HCT116 (cell line): ENCODE measurements around the gene RRAGC. TPM values are rescaled to one million over a fixed set of nuclear protein-coding genes. Genes with fewer than 3 reads are reported as not detected.

ENCODE experiments used
- ATAC-seq: fragments of 200-7000 bp; cut with Tn5 transposase; 2 replicates; pipeline ENCODE4 v1.9.1; 2020; ENCODE audit warnings: mild to moderate bottlenecking, moderate library complexity
- BruUV-seq: library from RNA; stranded (reverse); fragments of 400-500 nt; replicated peaks from 2 replicates; lab custom pipeline; 2021; lab: Mats Ljungman, UMichigan
- CTCF ChIA-PET: fragments of 300-600 bp; sonication (Branson Sonifier 250); formaldehyde crosslinking; loops from one replicate; lab custom pipeline; 2021; ENCODE audit warnings: antibody characterized with exemption; lab: Charles Lee
- POLR2A ChIA-PET: fragments of 300-600, 350-600 bp; sonication (Branson Sonifier 250); formaldehyde crosslinking; loops from one replicate; lab custom pipeline; 2021; ENCODE audit warnings: antibody characterized with exemption; lab: Charles Lee
- RAD21 ChIA-PET, 2 experiments: fragments of 300-600 bp; sonication (Branson Sonifier 250); formaldehyde crosslinking; loops; one replicate each; lab custom pipeline; 2023; ENCODE audit warnings: low total read pairs in 2 of 2; ENCODE audit not compliant: uncharacterized antibody in 2 of 2, unreplicated experiment in 2 of 2, low non-redundant PET in 1 of 2; lab: Charles Lee
- DNase-seq: peaks from one replicate; pipeline ENCODE4 v3.0.0-alpha.2; 2010; ENCODE audit warnings: low read depth, low spot score
- H2AFZ ChIP-seq: fragments of 200-600 bp; shearing (Covaris generic), sonication (generic); 2 replicates; pipeline ENCODE4 v1.6.1; 2017; ENCODE audit warnings: low read depth, mixed run types, mixed read lengths, antibody characterized with exemption, low read length; ENCODE audit not compliant: poor library complexity, severe bottlenecking
- H3K27ac ChIP-seq: 2 replicates; pipeline ENCODE4 v1.5.1; 2012; ENCODE audit warnings: low read depth, low read length
- H3K27me3 ChIP-seq: fragments of 200-600 bp; sonication (generic); 2 replicates; pipeline ENCODE4 v1.6.1; 2016; ENCODE audit warnings: mixed run types, low read length, mixed read lengths; ENCODE audit not compliant: insufficient read depth
- H3K36me3 ChIP-seq, 2 experiments: fragments of 200-500 bp in 1 of 2; fragments of 200-600 bp in 1 of 2; sonication (Bioruptor generic) in 1 of 2; sonication (generic) in 1 of 2; 2 replicates each; pipeline versions ENCODE4 v1.5.1 to v1.6.1; 2014 to 2016; ENCODE audit warnings: low read length in 2 of 2, inconsistent platforms in 1 of 2, mixed read lengths in 1 of 2, mixed run types in 1 of 2; ENCODE audit not compliant: insufficient read depth in 2 of 2, control insufficient read depth in 1 of 2
- H3K4me1 ChIP-seq, 2 experiments: fragments of 200-600 bp in 1 of 2; sonication (generic) in 1 of 2; 2 replicates each; pipeline versions ENCODE4 v1.5.1 to v1.6.1; 2012 to 2017; ENCODE audit warnings: low read length in 2 of 2, inconsistent platforms in 1 of 2, mild to moderate bottlenecking in 1 of 2, mixed read lengths in 1 of 2, mixed run types in 1 of 2, moderate library complexity in 1 of 2; ENCODE audit not compliant: insufficient read depth in 2 of 2, control insufficient read depth in 1 of 2
- H3K4me2 ChIP-seq: fragments of 200-600 bp; sonication (generic); 2 replicates; pipeline ENCODE4 v1.6.1; 2017; ENCODE audit warnings: mixed run types, low read length, mixed read lengths
- H3K4me3 ChIP-seq, 2 experiments: fragments of 200-600 bp in 1 of 2; sonication (generic) in 1 of 2; replicated peaks in 1 of 2; 2 replicates each; pipeline ENCODE4 v1.5.1; 2011 to 2016; ENCODE audit warnings: low read length in 2 of 2, control low read depth in 1 of 2, low read depth in 1 of 2, mild to moderate bottlenecking in 1 of 2, mixed read lengths in 1 of 2, mixed run types in 1 of 2
- H3K79me2 ChIP-seq: fragments of 200-600 bp; sonication (generic); 2 replicates; pipeline ENCODE4 v1.6.1; 2017; ENCODE audit warnings: mild to moderate bottlenecking, mixed run types, low read length, moderate library complexity, mixed read lengths; ENCODE audit not compliant: insufficient read depth
- H3K9ac ChIP-seq: fragments of 200-600 bp; sonication (generic); 2 replicates; pipeline ENCODE4 v1.6.1; 2016; ENCODE audit warnings: low read length, mixed read lengths
- H3K9me2 ChIP-seq: fragments of 200-600 bp; sonication (generic), shearing (Covaris generic); 2 replicates; pipeline ENCODE4 v1.6.1; 2017; ENCODE audit warnings: mixed run types, mild to moderate bottlenecking, moderate library complexity; ENCODE audit not compliant: insufficient read depth
- H3K9me3 ChIP-seq, 2 experiments: fragments of 200-500 bp in 1 of 2; fragments of 200-600 bp in 1 of 2; sonication (Bioruptor generic) in 1 of 2; sonication (generic) in 1 of 2; 2 replicates each; pipeline ENCODE4 v1.6.1; 2014 to 2017; ENCODE audit warnings: low read length in 2 of 2, mixed read lengths in 2 of 2, inconsistent platforms in 1 of 2, low read depth in 1 of 2, mild to moderate bottlenecking in 1 of 2, mixed run types in 1 of 2, moderate library complexity in 1 of 2; ENCODE audit not compliant: control insufficient read depth in 1 of 2, insufficient read depth in 1 of 2
- H4K20me1 ChIP-seq: fragments of 200-600 bp; sonication (generic), shearing (Covaris generic); 2 replicates; pipeline ENCODE4 v1.6.1; 2017; ENCODE audit warnings: mixed run types, mild to moderate bottlenecking, moderate library complexity; ENCODE audit not compliant: insufficient read depth
- ATF3 ChIP-seq: IDR thresholded peaks from 2 replicates; pipeline ENCODE4 v1.6.1; 2012
- CBX3 ChIP-seq: IDR thresholded peaks from 2 replicates; pipeline ENCODE4 v1.6.1; 2012; ENCODE audit warnings: low read depth
- CEBPB ChIP-seq: IDR thresholded peaks from 2 replicates; pipeline ENCODE4 v1.6.1; 2012; ENCODE audit warnings: low read depth
- ELF1 ChIP-seq: IDR thresholded peaks from 2 replicates; pipeline ENCODE4 v1.6.1; 2012; ENCODE audit warnings: low read depth, borderline replicate concordance
- EZH2 ChIP-seq: fragments of 200-600 bp; sonication (generic); IDR thresholded peaks from 2 replicates; pipeline ENCODE4 v1.6.1; 2017; ENCODE audit warnings: antibody characterized with exemption, mixed run types
- EZH2phosphoT487 ChIP-seq: fragments of 200-600 bp; IDR thresholded peaks from 2 replicates; pipeline ENCODE4 v1.6.1; 2018; ENCODE audit warnings: antibody characterized with exemption, borderline replicate concordance
- FOSL1 ChIP-seq: IDR thresholded peaks from 2 replicates; pipeline ENCODE4 v1.6.1; 2012; ENCODE audit warnings: low read depth
- JUND ChIP-seq: IDR thresholded peaks from 2 replicates; pipeline ENCODE4 v1.6.1; 2012
- POLR2A ChIP-seq: IDR thresholded peaks from 2 replicates; pipeline ENCODE4 v1.7.0; 2011; ENCODE audit warnings: borderline replicate concordance; ENCODE audit not compliant: insufficient read depth, insufficient read length; ENCODE audit errors: extremely low read depth
- POLR2AphosphoS5 ChIP-seq: IDR thresholded peaks from 2 replicates; pipeline ENCODE4 v1.6.1; 2011; ENCODE audit warnings: mild to moderate bottlenecking, low read depth, low read length, moderate library complexity
- SIN3A ChIP-seq: IDR thresholded peaks from 2 replicates; pipeline ENCODE4 v1.6.1; 2012; ENCODE audit warnings: low read depth
- SP1 ChIP-seq: IDR thresholded peaks from 2 replicates; pipeline ENCODE4 v1.6.1; 2012; ENCODE audit warnings: low read depth
- SRF ChIP-seq: IDR thresholded peaks from 2 replicates; pipeline ENCODE4 v1.6.1; 2012; ENCODE audit warnings: low read depth
- TCF7L2 ChIP-seq: IDR thresholded peaks from 2 replicates; pipeline ENCODE4 v1.7.0; 2011; ENCODE audit warnings: borderline replicate concordance, inconsistent platforms; ENCODE audit not compliant: insufficient read depth, insufficient read length; ENCODE audit errors: extremely low read depth
- YY1 ChIP-seq: IDR thresholded peaks from 2 replicates; pipeline ENCODE4 v1.6.1; 2011; ENCODE audit warnings: low read length, low read depth, moderate library complexity, mild to moderate bottlenecking; ENCODE audit not compliant: insufficient replicate concordance; ENCODE audit errors: extremely low read depth
- ZFX ChIP-seq: fragments of 450-650 bp; IDR thresholded peaks from 2 replicates; pipeline ENCODE4 v1.6.1; 2017
- ZNF274 ChIP-seq: fragments of 200-500 bp; sonication (Bioruptor generic); IDR thresholded peaks from 2 replicates; pipeline ENCODE4 v1.6.1; 2014; ENCODE audit warnings: mild to moderate bottlenecking, low read depth, low read length, inconsistent platforms
- intact Hi-C: fragments of 100-400 bp; cut with micrococcal nuclease; formaldehyde crosslinking; loops from 2 replicates; pipeline ENCODE4 v1.10.0; 2022
- total RNA-seq: library from RNA; stranded (reverse); gene quantifications from one replicate; pipeline ENCODE4 v1.2.1, GENCODE V29; 2021; ENCODE audit not compliant: unreplicated experiment
- TF ChIP-seq, protein P1 (sequence below), 3 experiments: fragments of 200-600 bp in 1 of 3; sonication (generic) in 1 of 3; IDR thresholded peaks in 2 of 3; conservative IDR thresholded peaks in 1 of 3; 2 replicates each; pipeline ENCODE4 v1.5.1; 2012 to 2017; ENCODE audit warnings: low read depth in 2 of 3, low read length in 2 of 3, antibody characterized with exemption in 1 of 3, borderline replicate concordance in 1 of 3, control low read depth in 1 of 3, mild to moderate bottlenecking in 1 of 3, mixed read lengths in 1 of 3, mixed run types in 1 of 3, moderate library complexity in 1 of 3; ENCODE audit not compliant: insufficient read depth in 1 of 3
- TF ChIP-seq, protein P2 (sequence below): IDR thresholded peaks from 2 replicates; pipeline ENCODE4 v1.6.1; 2011; ENCODE audit warnings: mild to moderate bottlenecking, low read length, moderate library complexity; ENCODE audit not compliant: insufficient replicate concordance; ENCODE audit errors: extremely low read depth
- TF ChIP-seq, protein P3 (sequence below): IDR thresholded peaks from 2 replicates; pipeline ENCODE4 v1.6.1; 2012

RRAGC gene
- total RNA-seq, 1 experiment from 2014 or later = 11.7 TPM

DNA sequence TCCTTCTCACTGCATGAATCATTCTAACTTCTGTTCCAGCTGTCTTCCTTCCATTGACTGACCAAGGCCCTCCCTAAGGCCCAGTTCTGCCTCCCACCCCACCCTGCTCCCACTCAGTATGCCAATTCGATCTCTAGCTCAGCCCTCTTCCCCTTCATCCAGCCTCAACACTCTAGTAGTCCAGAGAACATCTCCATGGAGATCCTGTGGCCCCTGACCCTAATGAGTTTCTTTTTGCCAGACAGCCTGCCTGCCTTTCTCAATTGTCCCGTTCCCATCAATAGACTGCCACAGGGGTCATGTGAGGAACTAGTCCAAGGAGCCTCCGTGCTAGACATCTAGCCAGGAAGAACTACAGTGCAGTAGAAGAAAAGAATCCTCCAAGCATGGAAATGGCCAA lies 26.4 kb downstream of the RRAGC start:
- no peak for DNase-seq
- RAD21 ChIA-PET = no interaction called here
- H3K27me3 ChIP-seq = peaks cover 4% of the 10 kb centered on the region; the same call in 1 of the 2 replicates
- no peaks in the 10 kb centered on the region for H3K36me3 ChIP-seq
- no peak overlapping the region for H3K27ac ChIP-seq
- no peak overlapping the region for H2AFZ ChIP-seq
- H3K9me2 ChIP-seq = no peaks in the 10 kb centered on the region
- no TSS peak for BruUV-seq
- no peak overlapping the region for H3K4me3 ChIP-seq
- no peaks in the 10 kb centered on the region for H3K79me2 ChIP-seq
- intact Hi-C loops = loop anchor here (10.0 kb wide), 2 partner anchors 308 to 1138 kb away; partner anchors contain the start of gene CDCA8
- TF ChIP-seq ZFX = no peak
- no peak for TF ChIP-seq JUND
- no peak for TF ChIP-seq ATF3
- no peak for TF ChIP-seq CEBPB
- TF ChIP-seq CBX3 = no peak
- TF ChIP-seq ELF1 = no peak
- no peak for TF ChIP-seq SIN3A
- TF ChIP-seq YY1 = no peak
- no peak for TF ChIP-seq TCF7L2
- TF ChIP-seq, protein P1, sequence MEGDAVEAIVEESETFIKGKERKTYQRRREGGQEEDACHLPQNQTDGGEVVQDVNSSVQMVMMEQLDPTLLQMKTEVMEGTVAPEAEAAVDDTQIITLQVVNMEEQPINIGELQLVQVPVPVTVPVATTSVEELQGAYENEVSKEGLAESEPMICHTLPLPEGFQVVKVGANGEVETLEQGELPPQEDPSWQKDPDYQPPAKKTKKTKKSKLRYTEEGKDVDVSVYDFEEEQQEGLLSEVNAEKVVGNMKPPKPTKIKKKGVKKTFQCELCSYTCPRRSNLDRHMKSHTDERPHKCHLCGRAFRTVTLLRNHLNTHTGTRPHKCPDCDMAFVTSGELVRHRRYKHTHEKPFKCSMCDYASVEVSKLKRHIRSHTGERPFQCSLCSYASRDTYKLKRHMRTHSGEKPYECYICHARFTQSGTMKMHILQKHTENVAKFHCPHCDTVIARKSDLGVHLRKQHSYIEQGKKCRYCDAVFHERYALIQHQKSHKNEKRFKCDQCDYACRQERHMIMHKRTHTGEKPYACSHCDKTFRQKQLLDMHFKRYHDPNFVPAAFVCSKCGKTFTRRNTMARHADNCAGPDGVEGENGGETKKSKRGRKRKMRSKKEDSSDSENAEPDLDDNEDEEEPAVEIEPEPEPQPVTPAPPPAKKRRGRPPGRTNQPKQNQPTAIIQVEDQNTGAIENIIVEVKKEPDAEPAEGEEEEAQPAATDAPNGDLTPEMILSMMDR (IDR thresholded peaks at IDR 0.05 in 2 of 3, conservative IDR thresholded peaks at IDR 0.05 in 1 of 3; ENCODE audit: borderline replicate concordance in 1 of 3, insufficient read depth in 1 of 3, low read depth in 2 of 3, low read length in 2 of 3) = no peak
- TF ChIP-seq POLR2A = no peak
- no peak for TF ChIP-seq SP1
- TF ChIP-seq POLR2AphosphoS5 = no peak
- TF ChIP-seq, protein P2, sequence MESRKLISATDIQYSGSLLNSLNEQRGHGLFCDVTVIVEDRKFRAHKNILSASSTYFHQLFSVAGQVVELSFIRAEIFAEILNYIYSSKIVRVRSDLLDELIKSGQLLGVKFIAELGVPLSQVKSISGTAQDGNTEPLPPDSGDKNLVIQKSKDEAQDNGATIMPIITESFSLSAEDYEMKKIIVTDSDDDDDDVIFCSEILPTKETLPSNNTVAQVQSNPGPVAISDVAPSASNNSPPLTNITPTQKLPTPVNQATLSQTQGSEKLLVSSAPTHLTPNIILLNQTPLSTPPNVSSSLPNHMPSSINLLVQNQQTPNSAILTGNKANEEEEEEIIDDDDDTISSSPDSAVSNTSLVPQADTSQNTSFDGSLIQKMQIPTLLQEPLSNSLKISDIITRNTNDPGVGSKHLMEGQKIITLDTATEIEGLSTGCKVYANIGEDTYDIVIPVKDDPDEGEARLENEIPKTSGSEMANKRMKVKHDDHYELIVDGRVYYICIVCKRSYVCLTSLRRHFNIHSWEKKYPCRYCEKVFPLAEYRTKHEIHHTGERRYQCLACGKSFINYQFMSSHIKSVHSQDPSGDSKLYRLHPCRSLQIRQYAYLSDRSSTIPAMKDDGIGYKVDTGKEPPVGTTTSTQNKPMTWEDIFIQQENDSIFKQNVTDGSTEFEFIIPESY = no peak
- TF ChIP-seq EZH2phosphoT487 = no peak
- no peak for TF ChIP-seq FOSL1
- no peak for TF ChIP-seq ZNF274
- TF ChIP-seq, protein P3, sequence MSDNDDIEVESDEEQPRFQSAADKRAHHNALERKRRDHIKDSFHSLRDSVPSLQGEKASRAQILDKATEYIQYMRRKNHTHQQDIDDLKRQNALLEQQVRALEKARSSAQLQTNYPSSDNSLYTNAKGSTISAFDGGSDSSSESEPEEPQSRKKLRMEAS = no peak
- TF ChIP-seq SRF = no peak
- no peak for TF ChIP-seq EZH2
- H3K4me2 ChIP-seq = no peak overlapping the region
- no peak for ATAC-seq
- no peaks in the 10 kb centered on the region for H4K20me1 ChIP-seq
- no peaks in the 10 kb centered on the region for H3K9me3 ChIP-seq
- H3K4me1 ChIP-seq = no peaks in the 10 kb centered on the region
- POLR2A ChIA-PET = no interaction called here
- CTCF ChIA-PET = no interaction called here
- H3K9ac ChIP-seq = no peak overlapping the region
